Measurements from ENCODE around the gene ADAMTSL1. TPM values are rescaled to one million over a fixed set of nuclear protein-coding genes. Genes with fewer than 3 reads are reported as not detected.

ADAMTSL1 gene
- total and polyA plus RNA-seq, 9 of the 15 experiments (the other 6 are each of a cell fraction or from before 2014, with no cell fraction given): 0.01 TPM; not detected in 8

DNA sequence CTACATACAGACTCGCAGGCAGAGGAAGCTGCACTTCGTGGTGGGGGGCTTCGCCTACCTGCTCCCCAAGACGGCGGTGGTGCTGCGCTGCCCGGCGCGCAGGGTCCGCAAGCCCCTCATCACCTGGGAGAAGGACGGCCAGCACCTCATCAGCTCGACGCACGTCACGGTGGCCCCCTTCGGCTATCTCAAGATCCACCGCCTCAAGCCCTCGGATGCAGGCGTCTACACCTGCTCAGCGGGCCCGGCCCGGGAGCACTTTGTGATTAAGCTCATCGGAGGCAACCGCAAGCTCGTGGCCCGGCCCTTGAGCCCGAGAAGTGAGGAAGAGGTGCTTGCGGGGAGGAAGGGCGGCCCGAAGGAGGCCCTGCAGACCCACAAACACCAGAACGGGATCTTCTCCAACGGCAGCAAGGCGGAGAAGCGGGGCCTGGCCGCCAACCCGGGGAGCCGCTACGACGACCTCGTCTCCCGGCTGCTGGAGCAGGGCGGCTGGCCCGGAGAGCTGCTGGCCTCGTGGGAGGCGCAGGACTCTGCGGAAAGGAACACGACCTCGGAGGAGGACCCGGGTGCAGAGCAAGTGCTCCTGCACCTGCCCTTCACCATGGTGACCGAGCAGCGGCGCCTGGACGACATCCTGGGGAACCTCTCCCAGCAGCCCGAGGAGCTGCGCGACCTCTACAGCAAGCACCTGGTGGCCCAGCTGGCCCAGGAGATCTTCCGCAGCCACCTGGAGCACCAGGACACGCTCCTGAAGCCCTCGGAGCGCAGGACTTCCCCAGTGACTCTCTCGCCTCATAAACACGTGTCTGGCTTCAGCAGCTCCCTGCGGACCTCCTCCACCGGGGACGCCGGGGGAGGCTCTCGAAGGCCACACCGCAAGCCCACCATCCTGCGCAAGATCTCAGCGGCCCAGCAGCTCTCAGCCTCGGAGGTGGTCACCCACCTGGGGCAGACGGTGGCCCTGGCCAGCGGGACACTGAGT lies 303.2 kb downstream of the ADAMTSL1 start (continued):
- TF ChIP-seq, protein P1, sequence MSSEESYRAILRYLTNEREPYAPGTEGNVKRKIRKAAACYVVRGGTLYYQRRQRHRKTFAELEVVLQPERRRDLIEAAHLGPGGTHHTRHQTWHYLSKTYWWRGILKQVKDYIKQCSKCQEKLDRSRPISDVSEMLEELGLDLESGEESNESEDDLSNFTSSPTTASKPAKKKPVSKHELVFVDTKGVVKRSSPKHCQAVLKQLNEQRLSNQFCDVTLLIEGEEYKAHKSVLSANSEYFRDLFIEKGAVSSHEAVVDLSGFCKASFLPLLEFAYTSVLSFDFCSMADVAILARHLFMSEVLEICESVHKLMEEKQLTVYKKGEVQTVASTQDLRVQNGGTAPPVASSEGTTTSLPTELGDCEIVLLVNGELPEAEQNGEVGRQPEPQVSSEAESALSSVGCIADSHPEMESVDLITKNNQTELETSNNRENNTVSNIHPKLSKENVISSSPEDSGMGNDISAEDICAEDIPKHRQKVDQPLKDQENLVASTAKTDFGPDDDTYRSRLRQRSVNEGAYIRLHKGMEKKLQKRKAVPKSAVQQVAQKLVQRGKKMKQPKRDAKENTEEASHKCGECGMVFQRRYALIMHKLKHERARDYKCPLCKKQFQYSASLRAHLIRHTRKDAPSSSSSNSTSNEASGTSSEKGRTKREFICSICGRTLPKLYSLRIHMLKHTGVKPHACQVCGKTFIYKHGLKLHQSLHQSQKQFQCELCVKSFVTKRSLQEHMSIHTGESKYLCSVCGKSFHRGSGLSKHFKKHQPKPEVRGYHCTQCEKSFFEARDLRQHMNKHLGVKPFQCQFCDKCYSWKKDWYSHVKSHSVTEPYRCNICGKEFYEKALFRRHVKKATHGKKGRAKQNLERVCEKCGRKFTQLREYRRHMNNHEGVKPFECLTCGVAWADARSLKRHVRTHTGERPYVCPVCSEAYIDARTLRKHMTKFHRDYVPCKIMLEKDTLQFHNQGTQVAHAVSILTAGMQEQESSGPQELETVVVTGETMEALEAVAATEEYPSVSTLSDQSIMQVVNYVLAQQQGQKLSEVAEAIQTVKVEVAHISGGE (CRISPR knock-in tag; IDR thresholded peaks at IDR 0.05): no peak
- TF ChIP-seq CREB1 (IDR thresholded peaks at IDR 0.05) (no peak), CREB1 (CRISPR knock-in tag; IDR thresholded peaks at IDR 0.05) (no peak)

DNA sequence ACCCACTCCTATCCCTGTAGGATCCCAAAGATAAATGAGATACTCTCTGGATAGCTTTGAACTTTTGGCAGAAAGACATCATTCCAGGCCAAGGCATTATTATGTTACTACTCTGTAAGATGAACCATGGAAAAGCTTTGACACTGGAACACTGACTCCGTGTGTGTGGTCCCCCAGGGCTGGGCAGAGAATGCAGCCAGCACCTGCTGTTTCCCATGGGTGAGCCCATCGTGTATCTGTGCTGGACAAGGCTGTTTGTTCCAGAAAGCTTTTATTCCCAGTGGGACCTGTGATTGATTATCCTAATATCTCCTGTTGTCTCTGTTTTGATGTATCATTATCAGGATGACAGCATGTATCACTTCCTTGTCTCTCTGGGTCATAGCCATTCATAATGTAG lies 304.2 kb downstream of the ADAMTSL1 start:
- no peak overlapping the region for H3K27ac ChIP-seq (ENCODE audit: extremely low read depth, low read depth, low read length)
- no peak overlapping the region for H2AFZ ChIP-seq (ENCODE audit: low read depth, low read length)
- no peak overlapping the region for H3K9ac ChIP-seq (ENCODE audit: insufficient read depth in 1 of 2, low read depth in 2 of 2, low read length in 2 of 2)
- POLR2A ChIA-PET: no interaction called here
- ATAC-seq: no peak
- no peak for FAIRE-seq
- WGBS (ENCODE audit: insufficient coverage, low coverage, missing lambda C conversion rate): 0% methylated on average over 2 of the region's 2 CpGs
- H3K79me2 ChIP-seq (ENCODE audit: control insufficient read depth, insufficient read depth, low read length): no peaks in the 10 kb centered on the region
- no peak overlapping the region for H3K4me3 ChIP-seq
- BruUV-seq (replicated peaks): no TSS peak
- in situ Hi-C loops (cut with MboI): loop anchor here (25.0 kb wide), 1 partner anchor 684 kb away; no protein-coding TSS in a partner anchor
- intact Hi-C loops (cut with micrococcal nuclease): no loop called here
- H3K27me3 ChIP-seq (ENCODE audit: control insufficient read depth in 2 of 2, insufficient read depth in 2 of 2, low read length in 2 of 2): peaks cover 0 to 19% of the 10 kb centered on the region in 2 experiments; a peak in 3 of 5 replicates
- CTCF ChIA-PET (ENCODE audit: low intra/inter-chr PET ratio): no interaction called here
- peaks cover 0 to 7% of the 10 kb centered on the region in 2 experiments; a peak in 1 of 5 replicates for H3K4me1 ChIP-seq (replicated peaks in 1 of 2; ENCODE audit: control insufficient read depth in 2 of 2, insufficient read depth in 2 of 2, low read length in 2 of 2)
- no peak overlapping the region for H3K4me2 ChIP-seq (ENCODE audit: insufficient read depth, low read length)
- no peak for DNase-seq (ENCODE audit: extremely low read depth in 1 of 4, low spot score in 3 of 4)
- H3K9me3 ChIP-seq (replicated peaks; ENCODE audit: control insufficient read depth, insufficient read depth, low read depth, low read length): no peaks in the 10 kb centered on the region
- H3K9me1 ChIP-seq (ENCODE audit: control insufficient read depth, insufficient read depth, low read length): no peaks in the 10 kb centered on the region
- H4K20me1 ChIP-seq (replicated peaks; ENCODE audit: control insufficient read depth, insufficient read depth, low read length): no peaks in the 10 kb centered on the region
- H3K36me3 ChIP-seq (ENCODE audit: control insufficient read depth, insufficient read depth, low read length): no peaks in the 10 kb centered on the region
- TF ChIP-seq ZNF75A (CRISPR knock-in tag; IDR thresholded peaks at IDR 0.05) (no peak), ETS1 (conservative IDR thresholded peaks at IDR 0.05; ENCODE audit: control insufficient read depth, low read depth, low read length) (no peak), ATF1 (CRISPR knock-in tag; IDR thresholded peaks at IDR 0.05) (no peak), ATF1 (tag; IDR thresholded peaks at IDR 0.05) (no peak), PHB (CRISPR knock-in tag; IDR thresholded peaks at IDR 0.05) (no peak), ELK1 (CRISPR knock-in tag; IDR thresholded peaks at IDR 0.05) (no peak), WHSC1 (IDR thresholded peaks at IDR 0.05; ENCODE audit: low read length) (no peak), SAFB (IDR thresholded peaks at IDR 0.05; ENCODE audit: borderline replicate concordance, low read depth, low read length) (no peak), ETV1 (tag; conservative IDR thresholded peaks at IDR 0.05; ENCODE audit: low read depth) (no peak), RHOXF2B (CRISPR knock-in tag; conservative IDR thresholded peaks at IDR 0.05) (no peak)
- TF ChIP-seq, protein P2, sequence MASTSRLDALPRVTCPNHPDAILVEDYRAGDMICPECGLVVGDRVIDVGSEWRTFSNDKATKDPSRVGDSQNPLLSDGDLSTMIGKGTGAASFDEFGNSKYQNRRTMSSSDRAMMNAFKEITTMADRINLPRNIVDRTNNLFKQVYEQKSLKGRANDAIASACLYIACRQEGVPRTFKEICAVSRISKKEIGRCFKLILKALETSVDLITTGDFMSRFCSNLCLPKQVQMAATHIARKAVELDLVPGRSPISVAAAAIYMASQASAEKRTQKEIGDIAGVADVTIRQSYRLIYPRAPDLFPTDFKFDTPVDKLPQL (IDR thresholded peaks at IDR 0.05; ENCODE audit: extremely low read depth, insufficient read length): no peak

All from K562 (cell line).